Endothelial cell of umbilical vein (primary cell): ENCODE data around the gene TRDMT1. TPM values are rescaled to one million over a fixed set of nuclear protein-coding genes. Genes with fewer than 3 reads are reported as not detected.

Source experiments
- BruUV-seq: library from RNA; stranded (reverse); fragments of 400-500 nt; replicated peaks from 2 replicates; lab custom pipeline; 2021; lab: Mats Ljungman, UMichigan
- CTCF ChIA-PET: fragments of 300-600, 350-600 bp; sonication (Branson Sonifier 250); formaldehyde crosslinking; loops from one replicate; lab custom pipeline; 2021; ENCODE audit warnings: antibody characterized with exemption, inconsistent platforms; lab: Charles Lee
- POLR2A ChIA-PET: fragments of 300-600, 350-600 bp; sonication (Branson Sonifier 250); formaldehyde crosslinking; loops from one replicate; lab custom pipeline; 2021; ENCODE audit warnings: antibody characterized with exemption, inconsistent platforms; lab: Charles Lee
- DNase-seq: peaks from one replicate; pipeline ENCODE4 v3.0.0-alpha.2; 2011; ENCODE audit warnings: low read depth, low spot score
- FAIRE-seq: peaks from 2 replicates; lab custom pipeline; 2011; peaks lifted over from hg19 to GRCh38; lab: Jason Lieb, UNC
- H2AFZ ChIP-seq: 2 replicates; pipeline ENCODE4 v1.6.0; 2012; ENCODE audit warnings: low read depth, low read length, control low read depth, inconsistent platforms
- H3K27ac ChIP-seq: 2 replicates; pipeline ENCODE4 v1.5.1; 2011; ENCODE audit warnings: low read depth, mild to moderate bottlenecking, control low read depth, low read length, moderate library complexity; ENCODE audit not compliant: insufficient read depth
- H3K27me3 ChIP-seq, 2 experiments: 2 replicates each; pipeline versions ENCODE4 v1.6.0 to v1.6.1; 2011; ENCODE audit warnings: low read length in 2 of 2, mixed read lengths in 1 of 2; ENCODE audit not compliant: control insufficient read depth in 2 of 2, insufficient read depth in 2 of 2
- H3K36me3 ChIP-seq, 2 experiments: 2 replicates in 1 of 2; 3 replicates in 1 of 2; pipeline ENCODE4 v1.5.1; 2011; ENCODE audit warnings: low read length in 2 of 2, mild to moderate bottlenecking in 1 of 2, moderate library complexity in 1 of 2; ENCODE audit not compliant: control insufficient read depth in 2 of 2, insufficient read depth in 2 of 2; ENCODE audit errors: extremely low read depth in 1 of 2
- H3K4me1 ChIP-seq: 3 replicates; pipeline ENCODE4 v1.5.1; 2011; ENCODE audit warnings: mild to moderate bottlenecking, low read length; ENCODE audit not compliant: control insufficient read depth, insufficient read depth; ENCODE audit errors: extremely low read depth
- H3K4me2 ChIP-seq: 2 replicates; pipeline ENCODE4 v1.6.1; 2011; ENCODE audit warnings: low read length, control low read depth, mixed read lengths; ENCODE audit not compliant: insufficient read depth
- H3K4me3 ChIP-seq, 3 experiments: fragments of 200-600 bp in 1 of 3; sonication (generic), shearing (Covaris generic) in 1 of 3; replicated peaks in 1 of 3; 2 replicates each; pipeline ENCODE4 v1.5.1; 2011 to 2016; ENCODE audit warnings: control low read depth in 3 of 3, low read length in 3 of 3, mild to moderate bottlenecking in 2 of 3, inconsistent platforms in 1 of 3, low read depth in 1 of 3, moderate library complexity in 1 of 3; ENCODE audit not compliant: insufficient read depth in 1 of 3
- H3K79me2 ChIP-seq: 2 replicates; pipeline ENCODE4 v1.6.0; 2012; ENCODE audit warnings: low read length, inconsistent platforms; ENCODE audit not compliant: control insufficient read depth, insufficient read depth
- H3K9ac ChIP-seq: replicated peaks from 2 replicates; pipeline ENCODE3; 2011; ENCODE audit warnings: low read length, control low read depth; ENCODE audit not compliant: insufficient read depth; ENCODE audit errors: extremely low read depth
- H3K9me1 ChIP-seq: replicated peaks from 3 replicates; pipeline ENCODE4 v1.6.0; 2011; ENCODE audit warnings: mild to moderate bottlenecking, low read length; ENCODE audit not compliant: control insufficient read depth, insufficient read depth; ENCODE audit errors: extremely low read depth
- H3K9me3 ChIP-seq: replicated peaks from 2 replicates; pipeline ENCODE4 v1.5.1; 2012; ENCODE audit warnings: low read length, inconsistent platforms; ENCODE audit not compliant: control insufficient read depth, insufficient read depth
- H4K20me1 ChIP-seq: replicated peaks from 2 replicates; pipeline ENCODE3; 2011; ENCODE audit warnings: mild to moderate bottlenecking, low read length; ENCODE audit not compliant: control insufficient read depth, insufficient read depth; ENCODE audit errors: extremely low read depth
- CTCF ChIP-seq, 2 donors: IDR thresholded peaks; 1 replicate in 1 of 2; 2 replicates in 1 of 2; pipeline ENCODE4 v1.5.1; 2011; ENCODE audit warnings: low read length in 2 of 2, mild to moderate bottlenecking in 2 of 2, moderate library complexity in 2 of 2, control low read depth in 1 of 2, inconsistent platforms in 1 of 2, low read depth in 1 of 2; ENCODE audit not compliant: insufficient read depth in 1 of 2; ENCODE audit errors: extremely low read depth in 1 of 2
- EZH2 ChIP-seq: IDR thresholded peaks from 2 replicates; pipeline ENCODE4 v1.6.1; 2012; ENCODE audit warnings: borderline replicate concordance, low read depth, mild to moderate bottlenecking, moderate library complexity, low read length, inconsistent platforms; ENCODE audit not compliant: severe bottlenecking
- FOS ChIP-seq: IDR thresholded peaks from 2 replicates; pipeline ENCODE4 v1.6.1; 2011; ENCODE audit warnings: mild to moderate bottlenecking, low read length, moderate library complexity, borderline replicate concordance; ENCODE audit not compliant: insufficient read depth
- GATA2 ChIP-seq: IDR thresholded peaks from 2 replicates; pipeline ENCODE4 v1.7.0; 2011; ENCODE audit warnings: low read depth, mild to moderate bottlenecking, moderate library complexity, mixed read lengths, low read length; ENCODE audit not compliant: insufficient read length, insufficient read depth
- JUN ChIP-seq: IDR thresholded peaks from 2 replicates; pipeline ENCODE4 v1.6.1; 2011; ENCODE audit warnings: borderline replicate concordance, low read depth; ENCODE audit not compliant: insufficient read length, insufficient read depth
- MAX ChIP-seq: IDR thresholded peaks from 2 replicates; pipeline ENCODE4 v1.6.1; 2011; ENCODE audit not compliant: insufficient read depth, insufficient read length
- MYC ChIP-seq: IDR thresholded peaks from one replicate; pipeline ENCODE4 v1.6.1; 2011; ENCODE audit warnings: mild to moderate bottlenecking, low read depth, low read length
- POLR2A ChIP-seq: IDR thresholded peaks from 2 replicates; pipeline ENCODE4 v1.6.1; 2012; ENCODE audit warnings: low read depth, mild to moderate bottlenecking, control low read depth, low read length
- POLR2AphosphoS5 ChIP-seq: IDR thresholded peaks from 2 replicates; pipeline ENCODE4 v1.6.1; 2012; ENCODE audit warnings: low read depth, mild to moderate bottlenecking, control low read depth, low read length, moderate library complexity; ENCODE audit not compliant: insufficient read depth
- dilution Hi-C: fragments of 300-500 bp; cut with MboI; formaldehyde crosslinking; loops from one replicate; pipeline ENCODE4 v1.15.0; 2019; ENCODE audit warnings: low sequenced_read_pairs; ENCODE audit not compliant: extremely low pct_ligation_motif_present
- intact Hi-C: fragments of 100-400 bp; cut with micrococcal nuclease; formaldehyde crosslinking; loops from one replicate; pipeline ENCODE4 v1.10.0; 2022
- polyA plus RNA-seq, 4 experiments: library from polyadenylated mRNA; depleted of rRNA in 3 of 4; stranded (reverse) in 3 of 4; unstranded in 1 of 4; fragments of >200 nt; gene quantifications; 2 replicates each; pipeline versions ENCODE4 v1.2.1 to v1.2.3, GENCODE V29; 2011 to 2012; ENCODE audit warnings: missing spikeins in 1 of 4
- total RNA-seq: library from RNA; stranded (reverse); gene quantifications from 2 replicates; pipeline ENCODE4 v1.2.3, GENCODE V29; 2021

The TRDMT1 gene
- total and polyA plus RNA-seq, 2 donors (not counting 3 experiments of a cell fraction or from before 2014, with no cell fraction given) = 10.0 to 12.3 TPM

GRCh38 chr10:17195083-17195482 lies 6.4 kb downstream of the TRDMT1 start:
- POLR2A ChIA-PET = no interaction called here

GRCh38 chr10:17190602-17191001 lies 10.9 kb downstream of the TRDMT1 start:
- TF ChIP-seq EZH2 = no peak
- TF ChIP-seq JUN = no peak
- no peak for TF ChIP-seq GATA2
- no peak for TF ChIP-seq MYC
- TF ChIP-seq POLR2AphosphoS5 = no peak
- TF ChIP-seq FOS = no peak
- TF ChIP-seq MAX = no peak
- TF ChIP-seq POLR2A = no peak
- TF ChIP-seq CTCF (IDR thresholded peaks at IDR 0.05; ENCODE audit: extremely low read depth in 1 of 2, insufficient read depth in 1 of 2, low read depth in 1 of 2, low read length in 2 of 2) = no peak
- Histone ChIP-seq H3K27me3 (no peaks in the 10 kb centered on the region), H3K9ac (no peak overlapping the region), H3K4me3 (no peak overlapping the region), H3K36me3 (no peaks in the 10 kb centered on the region), H3K27ac (no peak overlapping the region), H4K20me1 (no peaks in the 10 kb centered on the region), H3K4me2 (no peak overlapping the region), H3K9me1 (no peaks in the 10 kb centered on the region), H3K79me2 (peaks cover 3% of the 10 kb centered on the region), H3K4me1 (no peaks in the 10 kb centered on the region), H2AFZ (no peak overlapping the region), H3K9me3 (no peaks in the 10 kb centered on the region)
- ChIA-PET CTCF (interaction anchor here (1.9 kb wide), 1 partner anchor 9 kb away, joined by 5 read pairs; no protein-coding TSS in a partner anchor), POLR2A (no interaction called here)
- no peak for FAIRE-seq
- intact Hi-C loops (loop anchor here (2.0 kb wide), 1 partner anchor 16 kb away; no protein-coding TSS in a partner anchor), dilution Hi-C loops (no loop called here)
- no TSS peak for BruUV-seq
- DNase-seq = no peak

More at GRCh38 chr10:17195083-17195482, 6.4 kb downstream of the TRDMT1 start:
- intact Hi-C loops (no loop called here), dilution Hi-C loops (no loop called here)
- no TSS peak for BruUV-seq
- Histone ChIP-seq H3K9me3 (no peaks in the 10 kb centered on the region), H3K79me2 (peaks cover 11% of the 10 kb centered on the region), H3K9ac (no peak overlapping the region), H4K20me1 (no peaks in the 10 kb centered on the region), H3K9me1 (no peaks in the 10 kb centered on the region), H3K27ac (no peak overlapping the region), H3K4me2 (no peak overlapping the region), H3K4me3 (no peak overlapping the region), H3K27me3 (no peaks in the 10 kb centered on the region), H3K36me3 (no peaks in the 10 kb centered on the region), H3K4me1 (peaks cover 12% of the 10 kb centered on the region), H2AFZ (no peak overlapping the region)
- no peak for TF ChIP-seq JUN
- TF ChIP-seq POLR2A = no peak
- TF ChIP-seq FOS = no peak
- DNase-seq (no peak), FAIRE-seq (no peak)
- CTCF ChIA-PET = no interaction called here
